HepG2 (cell line): ENCODE measurements around the gene TNFRSF21. TPM values are rescaled to one million over a fixed set of nuclear protein-coding genes. Genes with fewer than 3 reads are reported as not detected.
"Not testable (repeated sequence)": the region's sequence is repeated elsewhere in the genome, so short reads cannot be mapped to it uniquely, and the experiment has no call there.

ENCODE experiments used
- ATAC-seq: fragments of 200-7000 bp; cut with Tn5 transposase; 3 replicates; pipeline ENCODE4 v1.9.1; 2020; ENCODE audit warnings: mild to moderate bottlenecking, moderate library complexity
- BruUV-seq: library from RNA; stranded (reverse); fragments of 400-500 nt; replicated peaks from 2 replicates; lab custom pipeline; 2021; lab: Mats Ljungman, UMichigan
- CTCF ChIA-PET: fragments of 300-600 bp; formaldehyde crosslinking; extraction: SDS; loops from one replicate; lab custom pipeline; 2021; ENCODE audit warnings: low total read pairs, inconsistent platforms, low intra/inter-chr PET ratio; lab: Yijun Ruan, JAX
- POLR2A ChIA-PET: fragments of 350-600 bp; sonication (Branson Sonifier 250); formaldehyde crosslinking; loops from one replicate; lab custom pipeline; 2020; ENCODE audit warnings: antibody characterized with exemption, inconsistent platforms; lab: Yijun Ruan, JAX
- DNase-seq: peaks from one replicate; pipeline ENCODE4 v3.0.0-alpha.2; 2015; ENCODE audit warnings: low spot score
- FAIRE-seq: peaks from 3 replicates; lab custom pipeline; 2011; peaks lifted over from hg19 to GRCh38; lab: Jason Lieb, UNC
- H2AFZ ChIP-seq: one replicate; pipeline ENCODE4 v1.6.1; 2011; ENCODE audit warnings: low read length, inconsistent platforms
- H3K27ac ChIP-seq: fragments of 300-600 bp; 3 replicates; pipeline ENCODE4 v1.8.0; 2011; ENCODE audit warnings: mixed run types, mild to moderate bottlenecking, mixed read lengths, low read length, inconsistent platforms; ENCODE audit not compliant: insufficient read depth; ENCODE audit errors: extremely low read length
- H3K27me3 ChIP-seq, 2 experiments: fragments of 200-600 bp in 1 of 2; 2 replicates in 1 of 2; 3 replicates in 1 of 2; pipeline versions ENCODE4 v1.6.0 to v1.8.0; 2011; ENCODE audit warnings: low read length in 2 of 2, mild to moderate bottlenecking in 2 of 2, moderate library complexity in 2 of 2, inconsistent platforms in 1 of 2; ENCODE audit not compliant: insufficient read depth in 2 of 2, control insufficient read depth in 1 of 2
- H3K36me3 ChIP-seq, 2 experiments: fragments of 200-600 bp in 1 of 2; replicated peaks in 1 of 2; 2 replicates in 1 of 2; 3 replicates in 1 of 2; pipeline versions ENCODE4 v1.5.1 to v1.8.0; 2011; ENCODE audit warnings: low read length in 2 of 2, inconsistent platforms in 1 of 2; ENCODE audit not compliant: insufficient read depth in 2 of 2, control insufficient read depth in 1 of 2
- H3K4me1 ChIP-seq: 2 replicates; pipeline ENCODE4 v1.5.1; 2012; ENCODE audit warnings: low read length, inconsistent platforms; ENCODE audit not compliant: insufficient read depth
- H3K4me2 ChIP-seq: 2 replicates; pipeline ENCODE4 v1.6.0; 2011; ENCODE audit warnings: low read depth, low read length, inconsistent platforms
- H3K4me3 ChIP-seq, 3 experiments: fragments of 200-600 bp in 1 of 3; sonication (generic), shearing (Covaris generic) in 1 of 3; replicated peaks in 1 of 3; 2 replicates each; pipeline ENCODE4 v1.5.1; 2011 to 2016; ENCODE audit warnings: low read length in 3 of 3, inconsistent platforms in 2 of 3, low read depth in 2 of 3, mild to moderate bottlenecking in 2 of 3, control low read depth in 1 of 3, mixed read lengths in 1 of 3; ENCODE audit not compliant: insufficient read depth in 1 of 3
- H3K79me2 ChIP-seq: one replicate; pipeline ENCODE4 v1.6.1; 2011; ENCODE audit warnings: low read length, inconsistent platforms; ENCODE audit not compliant: insufficient read depth
- H3K9ac ChIP-seq: 2 replicates; pipeline ENCODE4 v1.6.0; 2011; ENCODE audit warnings: mild to moderate bottlenecking, low read depth, low read length, inconsistent platforms; ENCODE audit not compliant: insufficient read depth
- H3K9me3 ChIP-seq: 2 replicates; pipeline ENCODE4 v1.5.1; 2012; ENCODE audit warnings: mild to moderate bottlenecking, low read length
- H4K20me1 ChIP-seq: 2 replicates; pipeline ENCODE4 v1.6.0; 2011; ENCODE audit warnings: inconsistent platforms, mild to moderate bottlenecking, low read length, moderate library complexity; ENCODE audit not compliant: insufficient read depth
- SMYD3 ChIP-seq: sonication (generic); formaldehyde crosslinking; IDR thresholded peaks from 2 replicates; pipeline ENCODE4 v1.8.1; 2023; ENCODE audit warnings: mild to moderate bottlenecking, missing genetic modification reagents
- XRCC5 ChIP-seq: fragments of 200-400 bp; formaldehyde crosslinking; optimal IDR thresholded peaks from 2 replicates; pipeline ENCODE3; 2017; ENCODE audit warnings: mild to moderate bottlenecking, low read length
- WGBS: methylation state at CpG from one replicate; pipeline ENCODE4 v1.1.6; 2017; ENCODE audit warnings: low lambda C conversion rate; 5-methylcytosine and 5-hydroxymethylcytosine counted together
- in situ Hi-C: cut with HindIII; loops from 2 replicates; pipeline ENCODE4 v1.10.0; 2017; ENCODE audit warnings: low pct_unique_long_range_greater_than_20kb; ENCODE audit not compliant: extremely low pct_ligation_motif_present
- intact Hi-C: fragments of 100-400 bp; cut with micrococcal nuclease; formaldehyde crosslinking; loops from one replicate; pipeline ENCODE4 v1.10.0; 2022; ENCODE audit not compliant: unreplicated experiment
- polyA plus RNA-seq, 8 experiments: library from polyadenylated mRNA; depleted of rRNA in 3 of 8; stranded (reverse) in 7 of 8; unstranded in 1 of 8; fragments of >200 nt; fragmentation: Illumina TruSeq in 4 of 8; extraction: Trizol in 4 of 8; gene quantifications; 2 replicates each; pipeline versions ENCODE4 v1.2.1 to v1.2.3, GENCODE V29; 2011 to 2016; ENCODE audit warnings: low read depth in 4 of 8, missing spikeins in 1 of 8, mixed read lengths in 1 of 8; ENCODE audit not compliant: insufficient read depth in 1 of 8
- total RNA-seq, 5 experiments: library from RNA; depleted of rRNA; stranded (reverse); fragments of >200 nt; fragmentation: Illumina TruSeq; extraction: Trizol; gene quantifications; 2 replicates each; pipeline ENCODE4 v1.2.3, GENCODE V29; 2016; ENCODE audit warnings: low read depth in 1 of 5
- TF ChIP-seq, protein P1 (sequence below): sonication (generic); formaldehyde crosslinking; IDR thresholded peaks from 2 replicates; pipeline ENCODE4 v1.5.0; 2020; ENCODE audit warnings: mild to moderate bottlenecking, missing genetic modification reagents
- TF ChIP-seq, protein P2 (sequence below): sonication (generic); formaldehyde crosslinking; IDR thresholded peaks from 2 replicates; pipeline ENCODE4 v1.8.1; 2023; ENCODE audit warnings: mild to moderate bottlenecking, moderate library complexity, missing genetic modification reagents
- TF ChIP-seq, protein P3 (sequence below): sonication (generic); formaldehyde crosslinking; IDR thresholded peaks from 2 replicates; pipeline ENCODE4 v1.9.0; 2022; ENCODE audit warnings: missing genetic modification reagents, mild to moderate bottlenecking, borderline replicate concordance
- TF ChIP-seq, protein P4 (sequence below), 2 experiments: fragments of 450-650 bp in 1 of 2; sonication (generic) in 1 of 2; formaldehyde crosslinking; IDR thresholded peaks; 2 replicates each; pipeline versions ENCODE4 v1.5.0 to v1.8.0; 2020 to 2022; ENCODE audit warnings: mild to moderate bottlenecking in 1 of 2, missing genetic modification reagents in 1 of 2
- TF ChIP-seq, protein P5 (sequence below): sonication (generic); formaldehyde crosslinking; IDR thresholded peaks from 2 replicates; pipeline ENCODE4 v1.8.0; 2022; ENCODE audit warnings: low read depth, missing genetic modification reagents

The TNFRSF21 gene
- total and polyA plus RNA-seq, 2 of the 13 experiments (the other 11 are each of a cell fraction or from before 2014, with no cell fraction given) = 24.8 to 46.3 TPM

DNA sequence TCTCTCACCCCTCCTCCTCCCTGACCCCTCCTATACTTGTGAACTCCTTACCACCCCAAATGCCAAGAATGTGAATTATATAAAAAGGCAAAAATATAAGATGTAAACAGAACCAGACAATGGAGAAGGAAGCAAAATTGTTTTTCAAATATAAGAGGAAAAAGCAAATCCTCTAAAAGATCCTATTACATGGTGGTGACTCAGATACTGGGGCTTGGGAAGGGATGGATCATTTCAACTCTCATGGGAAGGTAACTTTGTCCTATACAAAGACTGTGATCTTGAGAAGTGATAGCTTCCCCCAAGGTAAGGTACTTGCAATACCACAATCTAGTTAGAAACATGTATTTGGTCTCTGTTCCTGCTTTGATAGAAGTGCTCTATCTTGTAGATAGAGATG lies 24.6 kb upstream of the TNFRSF21 start (continued):
- TF ChIP-seq, protein P1, sequence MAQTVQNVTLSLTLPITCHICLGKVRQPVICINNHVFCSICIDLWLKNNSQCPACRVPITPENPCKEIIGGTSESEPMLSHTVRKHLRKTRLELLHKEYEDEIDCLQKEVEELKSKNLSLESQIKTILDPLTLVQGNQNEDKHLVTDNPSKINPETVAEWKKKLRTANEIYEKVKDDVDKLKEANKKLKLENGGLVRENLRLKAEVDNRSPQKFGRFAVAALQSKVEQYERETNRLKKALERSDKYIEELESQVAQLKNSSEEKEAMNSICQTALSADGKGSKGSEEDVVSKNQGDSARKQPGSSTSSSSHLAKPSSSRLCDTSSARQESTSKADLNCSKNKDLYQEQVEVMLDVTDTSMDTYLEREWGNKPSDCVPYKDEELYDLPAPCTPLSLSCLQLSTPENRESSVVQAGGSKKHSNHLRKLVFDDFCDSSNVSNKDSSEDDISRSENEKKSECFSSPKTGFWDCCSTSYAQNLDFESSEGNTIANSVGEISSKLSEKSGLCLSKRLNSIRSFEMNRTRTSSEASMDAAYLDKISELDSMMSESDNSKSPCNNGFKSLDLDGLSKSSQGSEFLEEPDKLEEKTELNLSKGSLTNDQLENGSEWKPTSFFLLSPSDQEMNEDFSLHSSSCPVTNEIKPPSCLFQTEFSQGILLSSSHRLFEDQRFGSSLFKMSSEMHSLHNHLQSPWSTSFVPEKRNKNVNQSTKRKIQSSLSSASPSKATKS (CRISPR knock-in tag) = no peak
- TF ChIP-seq XRCC5 = no peak
- TF ChIP-seq, protein P2, sequence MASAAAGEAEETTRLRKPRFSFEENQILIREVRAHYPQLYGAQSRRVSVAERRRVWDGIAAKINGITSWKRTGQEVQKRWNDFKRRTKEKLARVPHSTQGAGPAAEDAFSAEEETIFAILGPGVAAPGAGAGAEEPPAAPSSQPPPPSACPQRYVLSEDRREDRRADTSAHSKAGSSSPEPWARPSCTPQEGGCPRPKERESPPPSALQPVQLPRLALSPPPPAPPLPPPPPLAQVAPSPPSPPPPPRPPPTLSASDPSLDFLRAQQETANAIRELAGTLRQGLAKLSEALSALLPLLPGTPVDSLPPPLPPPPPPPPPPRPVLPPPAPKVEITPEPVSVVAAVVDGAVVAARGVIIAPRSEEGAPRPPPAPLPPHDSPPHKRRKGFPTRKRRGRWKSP (CRISPR knock-in tag) = no peak
- TF ChIP-seq, protein P3, sequence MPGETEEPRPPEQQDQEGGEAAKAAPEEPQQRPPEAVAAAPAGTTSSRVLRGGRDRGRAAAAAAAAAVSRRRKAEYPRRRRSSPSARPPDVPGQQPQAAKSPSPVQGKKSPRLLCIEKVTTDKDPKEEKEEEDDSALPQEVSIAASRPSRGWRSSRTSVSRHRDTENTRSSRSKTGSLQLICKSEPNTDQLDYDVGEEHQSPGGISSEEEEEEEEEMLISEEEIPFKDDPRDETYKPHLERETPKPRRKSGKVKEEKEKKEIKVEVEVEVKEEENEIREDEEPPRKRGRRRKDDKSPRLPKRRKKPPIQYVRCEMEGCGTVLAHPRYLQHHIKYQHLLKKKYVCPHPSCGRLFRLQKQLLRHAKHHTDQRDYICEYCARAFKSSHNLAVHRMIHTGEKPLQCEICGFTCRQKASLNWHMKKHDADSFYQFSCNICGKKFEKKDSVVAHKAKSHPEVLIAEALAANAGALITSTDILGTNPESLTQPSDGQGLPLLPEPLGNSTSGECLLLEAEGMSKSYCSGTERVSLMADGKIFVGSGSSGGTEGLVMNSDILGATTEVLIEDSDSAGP (CRISPR knock-in tag) = no peak
- TF ChIP-seq SMYD3 (CRISPR knock-in tag) = no peak
- TF ChIP-seq, protein P4, sequence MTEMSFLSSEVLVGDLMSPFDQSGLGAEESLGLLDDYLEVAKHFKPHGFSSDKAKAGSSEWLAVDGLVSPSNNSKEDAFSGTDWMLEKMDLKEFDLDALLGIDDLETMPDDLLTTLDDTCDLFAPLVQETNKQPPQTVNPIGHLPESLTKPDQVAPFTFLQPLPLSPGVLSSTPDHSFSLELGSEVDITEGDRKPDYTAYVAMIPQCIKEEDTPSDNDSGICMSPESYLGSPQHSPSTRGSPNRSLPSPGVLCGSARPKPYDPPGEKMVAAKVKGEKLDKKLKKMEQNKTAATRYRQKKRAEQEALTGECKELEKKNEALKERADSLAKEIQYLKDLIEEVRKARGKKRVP (CRISPR knock-in tag; IDR thresholded peaks at IDR 0.05) = no peak
- TF ChIP-seq, protein P5, sequence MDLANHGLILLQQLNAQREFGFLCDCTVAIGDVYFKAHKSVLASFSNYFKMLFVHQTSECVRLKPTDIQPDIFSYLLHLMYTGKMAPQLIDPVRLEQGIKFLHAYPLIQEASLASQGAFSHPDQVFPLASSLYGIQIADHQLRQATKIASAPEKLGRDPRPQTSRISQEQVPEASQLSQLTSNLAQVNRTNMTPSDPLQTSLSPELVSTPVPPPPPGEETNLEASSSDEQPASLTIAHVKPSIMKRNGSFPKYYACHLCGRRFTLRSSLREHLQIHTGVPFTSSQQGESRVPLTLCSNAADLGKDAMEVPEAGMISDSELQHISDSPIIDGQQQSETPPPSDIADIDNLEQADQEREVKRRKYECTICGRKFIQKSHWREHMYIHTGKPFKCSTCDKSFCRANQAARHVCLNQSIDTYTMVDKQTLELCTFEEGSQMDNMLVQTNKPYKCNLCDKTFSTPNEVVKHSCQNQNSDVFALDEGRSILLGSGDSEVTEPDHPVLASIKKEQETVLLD (CRISPR knock-in tag) = no peak

DNA sequence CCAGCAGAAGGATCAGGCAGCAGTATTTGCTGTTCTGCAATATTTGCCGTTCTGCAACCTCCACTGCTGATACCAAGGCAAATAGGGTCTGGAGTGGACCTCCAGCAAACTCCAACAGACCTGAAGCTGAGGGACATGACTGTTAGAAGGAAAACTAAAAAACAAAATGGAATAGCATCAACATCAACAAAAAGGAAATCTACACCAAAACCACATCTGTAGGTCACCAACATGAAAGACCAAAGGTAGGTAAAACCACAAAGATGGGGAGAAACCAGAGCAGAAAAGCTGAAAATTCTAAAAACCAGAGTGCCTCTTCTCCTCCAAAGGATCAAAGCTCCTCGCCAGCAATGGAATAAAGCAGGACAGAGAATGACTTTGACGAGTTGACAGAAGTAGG lies 18.9 kb upstream of the TNFRSF21 start:
- H3K36me3 ChIP-seq, intact Hi-C loops, FAIRE-seq, in situ Hi-C loops, POLR2A ChIA-PET, H4K20me1 ChIP-seq, H3K27ac ChIP-seq, H2AFZ ChIP-seq, H3K4me2 ChIP-seq, DNase-seq, H3K79me2 ChIP-seq, ATAC-seq, H3K9ac ChIP-seq, BruUV-seq, CTCF ChIA-PET, H3K27me3 ChIP-seq, H3K9me3 ChIP-seq, H3K4me3 ChIP-seq: not testable (repeated sequence)
- WGBS = 17% methylated on average over 3 of the region's 3 CpGs
- H3K4me1 ChIP-seq = 0 out of 2 replicates have a peak, but pooled peaks cover 10% of the 10 kb centered on the region
